HL-60 (cell line): Measurements from ENCODE around the gene PDAP1.

Source experiments
- CTCF ChIP-seq: IDR thresholded peaks from one replicate; pipeline ENCODE4 v1.5.1; 2011; ENCODE audit warnings: low read length, control low read depth, inconsistent platforms; ENCODE audit not compliant: insufficient read depth
- GABPA ChIP-seq: IDR thresholded peaks from 2 replicates; pipeline ENCODE4 v1.6.1; 2012; ENCODE audit warnings: low read depth
- POLR2AphosphoS5 ChIP-seq: IDR thresholded peaks from 2 replicates; pipeline ENCODE4 v1.6.1; 2012; ENCODE audit warnings: low read depth
- REST ChIP-seq: IDR thresholded peaks from 2 replicates; pipeline ENCODE4 v1.6.1; 2012; ENCODE audit warnings: low read depth; ENCODE audit not compliant: insufficient replicate concordance
- SPI1 ChIP-seq: IDR thresholded peaks from 2 replicates; pipeline ENCODE4 v1.6.1; 2012; ENCODE audit warnings: low read depth, mild to moderate bottlenecking, borderline replicate concordance

GRCh38 chr7:99440195-99440594 lies 31.8 kb upstream of the PDAP1 start:
- TF ChIP-seq CTCF, result no peak
- TF ChIP-seq POLR2AphosphoS5, result no peak
- TF ChIP-seq GABPA, result no peak
- TF ChIP-seq REST, result no peak
- TF ChIP-seq SPI1, result no peak
